ENCODE data around the gene MYO7B.

MYO7B gene

GRCh38 chr2:127652786-127653357 is 117.4 kb downstream of the MYO7B start:
- DNase-seq: no peak

DNA sequence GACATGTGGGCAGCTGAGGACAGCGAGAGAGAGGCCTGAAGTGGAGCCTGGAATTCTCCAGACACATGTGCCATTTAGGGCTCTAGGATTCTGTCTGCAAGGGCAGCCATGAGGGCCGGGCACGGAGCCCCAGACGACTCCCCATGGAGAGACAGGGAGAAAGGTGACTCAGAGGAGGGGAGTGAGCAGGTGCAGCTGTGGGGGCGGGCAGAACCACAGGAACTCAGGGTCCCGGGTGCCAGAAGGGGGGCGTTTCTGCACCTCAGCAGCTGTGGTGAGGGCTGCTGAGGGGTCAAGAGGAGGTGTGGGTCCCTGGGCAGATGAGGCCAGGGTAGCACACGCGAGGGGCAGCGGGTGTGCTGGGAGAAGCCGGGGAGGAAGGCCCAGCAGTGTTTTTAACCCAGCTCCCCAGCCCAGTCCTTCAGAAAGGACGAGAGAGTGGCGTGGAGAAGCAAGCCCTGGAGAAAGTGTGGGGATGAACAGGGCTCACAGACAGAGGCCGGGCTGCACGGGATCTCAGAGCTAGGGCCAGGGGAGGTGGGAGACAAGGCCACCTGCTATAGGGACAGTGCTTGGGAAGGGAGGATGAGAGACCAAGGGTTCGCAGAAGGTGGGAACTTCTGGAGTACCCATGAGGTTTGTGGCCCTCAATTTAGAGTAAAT is 118.1 kb downstream of the MYO7B start:
- no peak for DNase-seq

DNA sequence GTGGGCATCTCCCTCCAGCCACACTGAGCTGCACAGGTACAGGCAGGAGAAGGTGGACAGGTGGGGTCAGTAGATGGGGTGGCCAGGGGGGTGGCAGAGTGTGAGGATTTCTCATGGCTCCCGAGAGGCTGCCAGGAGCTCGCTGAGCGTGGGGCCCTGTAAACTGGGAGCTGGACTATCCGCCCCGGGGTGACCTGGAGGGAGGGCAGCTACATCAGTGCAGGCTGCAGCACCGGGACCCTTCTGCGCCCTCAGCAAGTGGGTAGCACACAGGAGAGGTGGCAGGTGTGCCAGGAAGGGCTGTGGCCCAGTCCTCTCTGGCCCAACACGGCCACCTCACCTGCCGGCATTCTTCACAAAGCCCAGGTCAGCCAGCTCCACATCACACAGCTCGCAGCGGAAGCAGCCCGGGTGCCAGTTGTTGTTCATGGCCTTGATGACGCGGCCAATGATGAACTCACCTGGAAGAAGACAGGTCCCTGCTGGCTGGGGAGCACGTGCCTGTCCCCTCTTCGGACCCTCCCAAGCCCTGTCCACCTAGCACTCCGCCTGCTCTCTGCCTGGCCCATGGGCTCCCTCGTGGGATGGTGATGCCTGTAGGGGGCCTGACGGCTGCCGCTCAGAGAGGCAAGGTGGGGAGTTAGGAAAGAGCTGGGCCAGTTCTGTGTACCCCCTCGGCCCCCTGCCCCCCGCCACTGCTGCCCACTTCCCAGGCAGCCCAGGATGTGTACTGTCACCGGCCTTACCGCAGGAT is 118.8 kb downstream of the MYO7B start:
- DNase-seq: no peak

DNA sequence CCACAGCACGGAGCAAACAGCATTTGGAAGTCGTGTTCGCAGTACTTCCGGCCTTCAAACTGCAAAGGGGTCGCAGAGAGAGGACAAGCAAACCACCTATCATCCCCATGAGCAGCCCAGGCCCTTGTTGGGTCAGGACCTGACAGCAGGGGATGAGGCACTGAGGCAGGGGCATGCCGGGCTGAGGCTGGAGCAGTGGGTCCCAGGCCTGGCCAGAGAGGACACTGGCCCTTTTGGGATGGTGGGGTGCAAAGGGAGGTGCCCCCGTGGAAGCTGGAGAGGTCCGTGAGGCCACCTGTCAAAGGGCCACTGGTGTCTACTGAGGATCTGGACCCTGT is 119.3 kb downstream of the MYO7B start:
- DNase-seq: no peak

DNA sequence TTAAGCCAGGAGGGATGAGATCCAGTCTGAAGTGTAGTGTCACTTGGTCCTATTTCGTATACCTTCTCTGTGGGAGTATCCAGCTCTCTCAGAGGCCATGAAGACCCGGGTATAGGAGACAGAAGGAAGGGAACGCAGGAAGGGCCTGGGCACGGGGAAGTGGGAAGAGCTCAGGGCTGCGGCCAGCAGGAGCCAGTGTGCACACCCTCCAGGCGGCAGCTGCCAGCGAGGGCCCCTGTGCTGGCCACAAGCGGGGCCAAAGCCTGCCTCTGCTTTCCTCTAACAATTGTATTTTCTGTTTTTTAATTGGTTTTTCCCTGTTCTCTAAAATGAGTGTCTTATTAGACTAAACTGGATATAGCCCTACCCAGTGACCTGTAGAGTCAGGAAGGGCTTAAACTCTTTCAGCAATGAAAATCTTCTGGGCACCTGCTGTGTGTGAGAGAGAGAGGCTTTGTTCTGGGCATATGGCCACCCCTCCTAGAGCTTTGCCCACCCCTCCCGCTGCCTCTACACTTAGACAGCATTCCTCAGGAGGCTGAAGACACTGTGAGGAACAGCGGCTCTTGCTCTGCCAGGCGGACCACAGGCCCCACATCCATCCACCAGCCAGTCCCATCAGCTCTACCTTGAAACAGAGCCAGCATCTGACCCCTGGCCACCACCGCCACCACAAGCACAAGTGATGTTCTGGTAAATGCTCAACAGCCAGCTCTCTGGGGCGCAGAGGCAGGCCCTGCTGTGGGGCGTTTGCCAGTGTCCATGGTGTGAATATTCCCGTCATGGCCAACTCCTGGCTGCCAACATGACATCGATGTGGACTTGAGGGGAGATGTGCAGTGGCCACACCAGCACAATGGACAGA is 120.0 kb downstream of the MYO7B start:
- no peak for DNase-seq

GRCh38 chr2:127656569-127657231 is 121.2 kb downstream of the MYO7B start:
- DNase-seq: no peak

DNA sequence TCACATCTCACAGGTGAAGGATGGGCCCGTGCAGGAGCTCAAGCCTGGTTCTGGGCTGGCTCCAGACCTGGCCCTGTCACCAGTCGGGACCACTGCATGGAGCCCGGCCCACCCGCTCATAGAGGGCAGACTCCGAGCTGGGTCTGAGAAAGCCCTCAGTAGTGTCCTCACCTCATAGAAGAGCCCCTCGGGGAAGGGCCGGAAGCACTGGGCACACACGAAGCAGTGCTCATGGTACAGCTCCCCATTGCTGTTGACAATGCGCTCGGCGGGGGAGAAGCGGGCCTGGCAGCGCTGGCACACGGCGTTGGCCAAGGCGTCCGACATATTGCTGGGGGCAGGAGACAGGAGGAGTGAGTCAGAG is 121.7 kb downstream of the MYO7B start:
- DNase-seq: no peak

DNA sequence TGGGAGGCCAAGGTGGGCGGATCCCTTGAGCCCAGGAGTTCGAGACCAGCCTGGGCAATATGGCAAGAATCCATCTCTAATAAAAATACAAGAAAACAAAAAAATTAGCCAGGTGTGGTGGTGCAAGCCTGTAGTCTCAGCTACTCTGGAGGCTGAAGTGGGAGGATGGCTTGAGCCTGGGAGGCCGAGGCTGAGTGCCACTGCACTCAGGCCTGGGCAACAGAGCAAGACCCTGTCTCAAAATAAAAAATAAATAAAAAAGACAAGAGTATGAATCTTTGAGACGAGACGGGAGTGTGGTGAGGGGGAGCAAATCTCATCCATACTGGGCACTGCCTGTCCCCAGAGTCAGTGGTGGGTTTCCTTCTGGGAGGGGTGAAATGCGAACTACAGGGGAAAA is 122.7 kb downstream of the MYO7B start:
- no peak for DNase-seq

- no peak for DNase-seq
These were observed 123.3 kb downstream of the MYO7B start for GRCh38 chr2:127658641-127659407.

DNA sequence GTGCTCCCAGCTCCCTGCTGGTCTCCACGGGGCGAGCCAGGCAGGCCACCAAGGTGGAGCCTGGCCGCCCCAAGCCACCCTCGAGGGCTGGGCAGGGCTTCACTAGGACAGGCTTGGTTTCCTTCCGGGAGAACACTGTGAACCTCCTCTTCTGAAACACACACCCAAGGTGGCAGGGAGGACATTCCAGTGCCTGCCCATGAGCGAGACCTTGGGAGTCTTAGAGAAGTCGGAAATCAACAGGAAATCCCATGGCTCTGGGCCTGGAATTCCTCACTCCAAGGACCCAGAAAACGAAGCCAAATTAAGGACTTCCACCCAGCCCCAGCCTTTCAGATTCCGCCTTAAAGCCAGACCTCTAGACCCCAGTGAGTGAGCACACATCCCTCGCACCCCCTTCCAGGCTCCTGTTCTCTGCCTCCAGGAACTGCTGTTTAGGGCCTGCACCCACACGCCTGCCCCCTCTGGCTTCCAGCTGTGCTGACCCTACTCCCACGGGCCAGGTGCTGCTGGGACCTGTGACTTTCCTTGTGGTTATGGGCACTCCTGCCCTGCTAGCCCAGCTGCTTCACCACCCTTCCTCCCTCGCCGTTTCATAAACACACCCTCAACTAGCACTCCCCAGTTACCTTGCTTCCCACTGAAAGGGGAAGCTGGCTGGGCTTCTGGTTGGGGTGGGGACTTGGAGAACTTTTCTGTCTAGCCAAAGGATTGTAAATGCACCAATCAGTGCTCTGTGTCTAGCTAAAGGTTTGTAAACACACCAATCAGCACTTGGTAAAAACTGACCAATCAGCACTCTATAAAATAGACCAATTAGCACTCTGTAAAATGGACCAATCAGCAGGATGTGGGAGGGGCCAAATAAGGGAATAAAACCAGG is 124.2 kb downstream of the MYO7B start:
- DNase-seq: no peak

- DNase-seq: no peak
These were observed 124.8 kb downstream of the MYO7B start for GRCh38 chr2:127660291-127660578.

GRCh38 chr2:127661072-127661649 is 125.7 kb downstream of the MYO7B start:
- no peak for DNase-seq

- DNase-seq: no peak
These were observed 126.5 kb downstream of the MYO7B start for GRCh38 chr2:127661949-127662510.

GRCh38 chr2:127662937-127663565 is 127.6 kb downstream of the MYO7B start:
- DNase-seq: no peak

DNA sequence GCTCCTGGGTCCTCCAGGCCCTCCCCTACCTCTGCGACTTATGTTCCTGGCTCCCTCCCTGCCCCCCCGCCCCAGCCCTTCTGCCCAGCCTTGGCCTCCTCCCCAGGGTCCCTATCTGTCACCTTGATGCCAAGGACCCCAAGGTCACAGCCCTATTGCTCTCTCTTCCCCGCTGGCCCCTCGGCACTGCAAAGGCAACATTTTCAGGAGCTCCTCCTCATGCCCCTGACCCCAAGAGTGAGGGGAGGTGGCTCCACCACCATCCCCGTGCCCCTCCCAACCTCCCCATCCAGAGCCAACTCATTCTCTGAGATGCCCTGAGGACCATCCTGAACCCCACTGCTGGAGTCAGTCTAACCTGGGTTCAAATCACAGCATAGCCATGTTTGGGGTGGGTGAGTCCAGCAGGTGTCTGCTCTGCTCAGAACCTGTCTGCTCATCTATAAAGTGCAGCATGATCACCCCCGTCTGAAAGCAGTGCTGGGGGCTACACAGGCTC is 128.1 kb downstream of the MYO7B start:
- no peak for DNase-seq

DNA sequence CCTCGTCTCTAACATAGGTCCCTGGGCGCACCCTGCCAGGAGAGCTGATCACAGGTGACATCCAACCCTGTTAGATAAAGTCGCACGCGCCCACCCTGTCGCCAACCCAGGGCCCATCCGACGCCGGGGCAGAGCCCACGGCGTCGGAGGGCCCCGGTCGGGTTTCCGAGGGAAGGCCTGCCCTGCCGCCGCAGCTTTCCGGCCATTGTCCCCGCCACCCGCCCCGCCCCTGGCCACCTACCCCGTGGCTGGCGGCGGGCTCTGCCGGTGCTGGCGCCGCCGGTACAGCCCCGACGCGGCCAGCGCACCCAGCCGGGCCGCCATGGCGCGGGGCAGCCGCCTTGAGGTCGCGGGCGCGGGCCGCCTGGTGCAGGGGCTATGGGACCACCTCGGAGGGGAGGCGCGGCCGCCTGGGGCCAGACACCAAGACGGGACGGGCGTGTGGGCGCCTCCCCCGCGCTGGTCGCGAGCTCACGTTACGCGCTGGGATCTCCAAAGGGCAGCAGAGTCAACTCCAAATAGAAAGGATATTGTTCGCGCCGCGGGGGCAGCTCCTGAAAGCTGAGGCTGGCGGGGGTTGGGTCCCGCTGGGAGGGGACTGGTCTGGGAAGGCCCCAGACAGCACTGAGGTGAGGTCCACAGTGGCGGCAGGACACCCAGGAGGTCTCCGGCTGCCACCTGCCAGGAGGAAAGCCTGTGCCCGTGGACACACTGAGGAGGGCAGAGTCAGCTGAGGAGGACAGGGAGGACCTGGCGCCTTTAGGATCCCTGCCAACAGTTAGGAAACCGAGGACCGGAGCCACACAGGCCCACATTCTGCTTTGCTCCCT is 128.8 kb downstream of the MYO7B start:
- no peak for DNase-seq

- no peak for DNase-seq
These were observed 129.4 kb downstream of the MYO7B start for GRCh38 chr2:127664895-127665225.

GRCh38 chr2:127665267-127665893 is 129.9 kb downstream of the MYO7B start:
- DNase-seq: no peak

DNA sequence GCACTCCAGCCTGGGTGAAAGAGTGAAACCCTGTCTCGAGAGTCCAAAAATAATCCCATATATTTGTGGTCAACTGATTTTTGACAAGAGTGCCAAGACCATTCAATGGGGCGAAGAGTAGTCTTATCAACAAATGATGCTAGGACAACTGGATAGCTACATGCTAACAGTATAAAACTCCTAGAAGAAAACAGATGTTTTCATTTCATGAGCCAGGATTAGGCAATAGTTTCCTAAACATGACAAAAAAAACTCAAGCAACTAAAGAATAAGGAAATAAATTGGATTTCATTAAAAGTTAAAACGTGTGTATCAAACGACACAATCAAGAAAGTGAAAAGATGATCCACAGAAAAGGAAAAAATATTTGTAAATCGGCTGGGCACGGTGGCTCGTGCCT is 133.6 kb downstream of the MYO7B start:
- no peak for DNase-seq

All from NCI-H446 treated with DMSO at 0.1 percent for 48 hours (cell line).